Measurements from ENCODE around the gene TMIGD2.

- TF ChIP-seq CTCF (IDR thresholded peaks at IDR 0.05), result no peak
- TF ChIP-seq POLR2A (IDR thresholded peaks at IDR 0.05), result peak in 1 of 4 donors; percentile 15
Observed at GRCh38 chr19:4328243-4328990, 26.2 kb upstream of the TMIGD2 start.
